H1 (cell line): Measurements from ENCODE around the gene CEP57L1. TPM values are rescaled to one million over a fixed set of nuclear protein-coding genes. Genes with fewer than 3 reads are reported as not detected.

Experiments used
- CTCF ChIA-PET: fragments of 300-600 bp; sonication (Branson Sonifier 250); formaldehyde crosslinking; loops from one replicate; lab custom pipeline; 2021; ENCODE audit not compliant: partially characterized antibody; lab: Charles Lee
- POLR2A ChIA-PET: fragments of 300-600 bp; sonication (Branson Sonifier 250); formaldehyde crosslinking; loops from one replicate; lab custom pipeline; 2021; ENCODE audit warnings: inconsistent platforms; ENCODE audit not compliant: partially characterized antibody; lab: Charles Lee
- DNase-seq, 2 experiments: peaks; one replicate each; pipeline versions ENCODE4 v3.0.0 to v3.0.0-alpha.2; 2010 to 2022; ENCODE audit warnings: low spot score in 2 of 2, low read depth in 1 of 2, mixed read lengths in 1 of 2
- FAIRE-seq: peaks from 2 replicates; lab custom pipeline; 2011; peaks lifted over from hg19 to GRCh38; lab: Jason Lieb, UNC
- H2AFZ ChIP-seq: 2 replicates; pipeline ENCODE4 v1.8.1; 2012; ENCODE audit warnings: low read length, inconsistent platforms
- H2AK5ac ChIP-seq: 2 replicates; pipeline ENCODE4 v1.6.1; 2013; ENCODE audit warnings: low read depth, low read length
- H2BK120ac ChIP-seq: replicated peaks from 2 replicates; pipeline ENCODE3; 2013; ENCODE audit warnings: low read depth, low read length, inconsistent platforms
- H2BK12ac ChIP-seq: 2 replicates; pipeline ENCODE4 v1.6.1; 2013; ENCODE audit warnings: low read depth, low read length
- H2BK15ac ChIP-seq: 2 replicates; pipeline ENCODE4 v1.6.1; 2013; ENCODE audit warnings: low read length
- H2BK20ac ChIP-seq: 2 replicates; pipeline ENCODE4 v1.6.1; 2013; ENCODE audit warnings: low read length
- H2BK5ac ChIP-seq: 2 replicates; pipeline ENCODE4 v1.6.1; 2013; ENCODE audit warnings: low read depth, low read length
- H3K14ac ChIP-seq: 2 replicates; pipeline ENCODE4 v1.6.1; 2013; ENCODE audit warnings: inconsistent platforms; ENCODE audit not compliant: insufficient read length
- H3K18ac ChIP-seq: 2 replicates; pipeline ENCODE4 v1.6.1; 2013; ENCODE audit warnings: low read length; ENCODE audit errors: extremely low read depth
- H3K23ac ChIP-seq: 2 replicates; pipeline ENCODE4 v1.6.1; 2013; ENCODE audit warnings: inconsistent platforms; ENCODE audit not compliant: insufficient read length
- H3K23me2 ChIP-seq: 2 replicates; pipeline ENCODE4 v1.6.1; 2013; ENCODE audit warnings: low read depth, low read length
- H3K27ac ChIP-seq: 2 replicates; pipeline ENCODE4 v1.6.1; 2011; ENCODE audit warnings: low read depth, low read length, inconsistent platforms
- H3K27me3 ChIP-seq, 4 experiments: replicated peaks in 1 of 4; 1 replicate in 1 of 4; 2 replicates in 3 of 4; pipeline versions ENCODE4 v1.6.1 to v1.8.1; 2011 to 2013; ENCODE audit warnings: low read length in 3 of 4, mild to moderate bottlenecking in 3 of 4, inconsistent platforms in 2 of 4, mixed read lengths in 2 of 4, moderate library complexity in 1 of 4; ENCODE audit not compliant: control insufficient read depth in 3 of 4, insufficient read depth in 3 of 4; ENCODE audit errors: extremely low read depth in 1 of 4
- H3K36me3 ChIP-seq, 4 experiments: 2 replicates each; pipeline versions ENCODE4 v1.6.1 to v1.8.1; 2011 to 2013; ENCODE audit warnings: mild to moderate bottlenecking in 4 of 4, low read length in 3 of 4, moderate library complexity in 2 of 4, control low read depth in 1 of 4, inconsistent platforms in 1 of 4; ENCODE audit not compliant: insufficient read depth in 4 of 4, control insufficient read depth in 2 of 4
- H3K4ac ChIP-seq: replicated peaks from 2 replicates; pipeline ENCODE3; 2013; ENCODE audit warnings: low read length, low read depth, mixed read lengths, inconsistent platforms; ENCODE audit not compliant: insufficient read length
- H3K4me1 ChIP-seq, 4 experiments: replicated peaks in 1 of 4; 1 replicate in 1 of 4; 2 replicates in 3 of 4; pipeline versions ENCODE4 v1.6.1 to v1.8.1; 2011 to 2013; ENCODE audit warnings: low read length in 3 of 4, inconsistent platforms in 2 of 4, mixed read lengths in 1 of 4; ENCODE audit not compliant: insufficient read depth in 4 of 4, control insufficient read depth in 3 of 4
- H3K4me2 ChIP-seq, 2 experiments: 2 replicates each; pipeline versions ENCODE4 v1.6.1 to v1.8.1; 2011 to 2013; ENCODE audit warnings: low read depth in 2 of 2, low read length in 2 of 2, control low read depth in 1 of 2, inconsistent platforms in 1 of 2, mild to moderate bottlenecking in 1 of 2; ENCODE audit not compliant: insufficient read depth in 1 of 2
- H3K4me3 ChIP-seq, 4 experiments: fragments of 200-600, 300-600 bp in 1 of 4; sonication (generic), shearing (Covaris generic), sonication (Bioruptor Twin) in 1 of 4; 2 replicates each; pipeline versions ENCODE4 v1.5.1 to v1.8.1; 2011 to 2016; ENCODE audit warnings: low read length in 4 of 4, low read depth in 3 of 4, control low read depth in 2 of 4, inconsistent platforms in 2 of 4, mild to moderate bottlenecking in 2 of 4, mixed read lengths in 1 of 4, moderate library complexity in 1 of 4; ENCODE audit not compliant: insufficient read depth in 2 of 4; ENCODE audit errors: extremely low read depth in 1 of 4
- H3K56ac ChIP-seq: replicated peaks from 2 replicates; pipeline ENCODE3; 2013; ENCODE audit warnings: low read depth, mild to moderate bottlenecking, mixed read lengths, low read length, inconsistent platforms; ENCODE audit not compliant: insufficient read length
- H3K79me1 ChIP-seq: 2 replicates; pipeline ENCODE4 v1.6.1; 2013; ENCODE audit warnings: low read depth, low read length, control low read depth
- H3K79me2 ChIP-seq, 2 experiments: 2 replicates each; pipeline versions ENCODE4 v1.6.1 to v1.8.1; 2012 to 2013; ENCODE audit warnings: low read length in 2 of 2, mild to moderate bottlenecking in 2 of 2, inconsistent platforms in 1 of 2; ENCODE audit not compliant: insufficient read depth in 2 of 2, control insufficient read depth in 1 of 2
- H3K9ac ChIP-seq, 4 experiments: replicated peaks in 1 of 4; 1 replicate in 1 of 4; 2 replicates in 3 of 4; pipeline versions ENCODE4 v1.6.1 to v1.8.1; 2011 to 2013; ENCODE audit warnings: low read depth in 3 of 4, low read length in 3 of 4, control low read depth in 2 of 4, mild to moderate bottlenecking in 2 of 4, moderate library complexity in 2 of 4, inconsistent platforms in 1 of 4; ENCODE audit errors: extremely low read depth in 1 of 4
- H3K9me3 ChIP-seq, 2 experiments: 2 replicates each; pipeline versions ENCODE4 v1.6.1 to v1.8.1; 2012 to 2013; ENCODE audit warnings: mild to moderate bottlenecking in 2 of 2, moderate library complexity in 2 of 2, control low read depth in 1 of 2, inconsistent platforms in 1 of 2, low read depth in 1 of 2, low read length in 1 of 2, mixed read lengths in 1 of 2; ENCODE audit not compliant: insufficient read depth in 2 of 2
- H4K20me1 ChIP-seq, 2 experiments: replicated peaks in 1 of 2; 2 replicates each; pipeline versions ENCODE3 to v1.8.1; 2011 to 2013; ENCODE audit warnings: inconsistent platforms in 2 of 2, low read length in 2 of 2, mild to moderate bottlenecking in 1 of 2; ENCODE audit not compliant: insufficient read depth in 2 of 2, control insufficient read depth in 1 of 2
- H4K5ac ChIP-seq: 2 replicates; pipeline ENCODE4 v1.6.1; 2013; ENCODE audit warnings: low read length, low read depth, mixed read lengths, inconsistent platforms; ENCODE audit not compliant: insufficient read length
- H4K8ac ChIP-seq: 2 replicates; pipeline ENCODE4 v1.8.0; 2013; ENCODE audit warnings: mild to moderate bottlenecking, moderate library complexity, low read length, inconsistent platforms; ENCODE audit not compliant: insufficient read depth; ENCODE audit errors: extremely low read depth
- H4K91ac ChIP-seq: replicated peaks from 2 replicates; pipeline ENCODE3; 2013; ENCODE audit warnings: low read length, mixed read lengths, inconsistent platforms; ENCODE audit not compliant: insufficient read length
- ATF2 ChIP-seq: IDR thresholded peaks from 2 replicates; pipeline ENCODE4 v1.6.1; 2012; ENCODE audit warnings: low read length, inconsistent platforms
- BCL11A ChIP-seq, 2 experiments: IDR thresholded peaks; one replicate each; pipeline ENCODE4 v1.6.1; 2011; ENCODE audit warnings: low read depth in 2 of 2, low read length in 2 of 2, mild to moderate bottlenecking in 2 of 2
- CEBPB ChIP-seq: IDR thresholded peaks from 2 replicates; pipeline ENCODE4 v1.6.1; 2012; ENCODE audit warnings: low read depth, low read length
- GABPA ChIP-seq: IDR thresholded peaks from 2 replicates; pipeline ENCODE4 v1.6.1; 2011; ENCODE audit warnings: mild to moderate bottlenecking, low read length, moderate library complexity, borderline replicate concordance; ENCODE audit not compliant: insufficient read depth
- SP2 ChIP-seq: IDR thresholded peaks from 2 replicates; pipeline ENCODE4 v1.6.1; 2012; ENCODE audit warnings: mild to moderate bottlenecking, low read length, inconsistent platforms
- WGBS, 2 experiments: shearing (Covaris generic) in 1 of 2; methylation state at CpG; one replicate each; pipeline versions ENCODE4 v1.1.6 to v1.1.7; 2013 to 2015; ENCODE audit warnings: low lambda C conversion rate in 2 of 2, mixed read lengths in 2 of 2, inconsistent platforms in 1 of 2, low coverage in 1 of 2, missing lambda C conversion rate in 1 of 2; ENCODE audit not compliant: insufficient replicate concordance in 2 of 2, insufficient coverage in 1 of 2, insufficient read length in 1 of 2; ENCODE audit errors: extremely low coverage in 1 of 2, missing lambda C conversion rate in 1 of 2; 5-methylcytosine and 5-hydroxymethylcytosine counted together
- polyA plus RNA-seq, 7 experiments: library from polyadenylated mRNA; depleted of rRNA in 3 of 7; stranded (reverse) in 5 of 7; unstranded in 2 of 7; fragments of >200 nt in 5 of 7; fragments of 200-250 nt in 2 of 7; gene quantifications; 1 replicate in 5 of 7; 2 replicates in 1 of 7; 4 replicates in 1 of 7; pipeline versions ENCODE4 v1.2.1 to v1.2.3, GENCODE V29; 2011 to 2013; ENCODE audit warnings: missing spikeins in 2 of 7, mixed read lengths in 2 of 7
- total RNA-seq: library from RNA; stranded (reverse); fragmentation: NEBNext Ultra II Directional; extraction: Animal tissue kit (Norgen Biotek cat#: 25700); gene quantifications from 2 replicates; pipeline ENCODE4 v1.2.1, GENCODE V29; 2021
- TF ChIP-seq, protein P1 (sequence below), 3 experiments: IDR thresholded peaks; 1 replicate in 2 of 3; 2 replicates in 1 of 3; pipeline versions ENCODE4 v1.5.1 to v1.6.1; 2011; ENCODE audit warnings: low read length in 3 of 3, mild to moderate bottlenecking in 3 of 3, inconsistent platforms in 2 of 3, low read depth in 1 of 3, moderate library complexity in 1 of 3; ENCODE audit not compliant: insufficient read depth in 1 of 3; ENCODE audit errors: control extremely low read depth in 1 of 3

CEP57L1 gene
- total and polyA plus RNA-seq, 2 of the 8 experiments (the other 6 are each of a cell fraction or from before 2014, with no cell fraction given): 3.6 to 11.5 TPM

GRCh38 chr6:109097661-109098060 is 2.4 kb downstream of the CEP57L1 start:
- Histone ChIP-seq H3K14ac (no peak overlapping the region), H2BK120ac (no peak overlapping the region), H3K56ac (no peak overlapping the region), H2BK15ac (no peak overlapping the region), H3K79me2 (no peaks in the 10 kb centered on the region), H3K23ac (no peak overlapping the region), H3K36me3 (no peaks in the 10 kb centered on the region), H2AFZ (no peak overlapping the region), H3K27me3 (no peaks in the 10 kb centered on the region), H4K91ac (no peak overlapping the region), H3K23me2 (peaks cover 10% of the 10 kb centered on the region), H4K20me1 (peaks cover 0 to 2% of the 10 kb centered on the region in 2 experiments), H3K27ac (no peak overlapping the region), H4K5ac (no peak overlapping the region), H2BK12ac (no peak overlapping the region), H3K4me3 (no peak overlapping the region), H2BK20ac (no peak overlapping the region), H3K18ac (no peak overlapping the region), H3K9me3 (no peaks in the 10 kb centered on the region), H3K79me1 (no peaks in the 10 kb centered on the region), H3K9ac (no peak overlapping the region), H3K4me2 (no peak overlapping the region), H4K8ac (no peak overlapping the region; the same call in 1 of the 2 replicates), H2BK5ac (no peak overlapping the region), H2AK5ac (no peak overlapping the region), H3K4me1 (no peaks in the 10 kb centered on the region), H3K4ac (no peak overlapping the region)
- no peak for TF ChIP-seq ATF2
- no peak for TF ChIP-seq BCL11A (IDR thresholded peaks at IDR 0.05; ENCODE audit: low read depth in 2 of 2, low read length in 2 of 2)
- TF ChIP-seq, protein P1, sequence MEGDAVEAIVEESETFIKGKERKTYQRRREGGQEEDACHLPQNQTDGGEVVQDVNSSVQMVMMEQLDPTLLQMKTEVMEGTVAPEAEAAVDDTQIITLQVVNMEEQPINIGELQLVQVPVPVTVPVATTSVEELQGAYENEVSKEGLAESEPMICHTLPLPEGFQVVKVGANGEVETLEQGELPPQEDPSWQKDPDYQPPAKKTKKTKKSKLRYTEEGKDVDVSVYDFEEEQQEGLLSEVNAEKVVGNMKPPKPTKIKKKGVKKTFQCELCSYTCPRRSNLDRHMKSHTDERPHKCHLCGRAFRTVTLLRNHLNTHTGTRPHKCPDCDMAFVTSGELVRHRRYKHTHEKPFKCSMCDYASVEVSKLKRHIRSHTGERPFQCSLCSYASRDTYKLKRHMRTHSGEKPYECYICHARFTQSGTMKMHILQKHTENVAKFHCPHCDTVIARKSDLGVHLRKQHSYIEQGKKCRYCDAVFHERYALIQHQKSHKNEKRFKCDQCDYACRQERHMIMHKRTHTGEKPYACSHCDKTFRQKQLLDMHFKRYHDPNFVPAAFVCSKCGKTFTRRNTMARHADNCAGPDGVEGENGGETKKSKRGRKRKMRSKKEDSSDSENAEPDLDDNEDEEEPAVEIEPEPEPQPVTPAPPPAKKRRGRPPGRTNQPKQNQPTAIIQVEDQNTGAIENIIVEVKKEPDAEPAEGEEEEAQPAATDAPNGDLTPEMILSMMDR (IDR thresholded peaks at IDR 0.05; ENCODE audit: control extremely low read depth in 1 of 3, insufficient read depth in 1 of 3, low read depth in 1 of 3, low read length in 3 of 3): no peak
- no peak for TF ChIP-seq GABPA
- no peak for TF ChIP-seq SP2
- TF ChIP-seq CEBPB: no peak
- FAIRE-seq: no peak
- DNase-seq: no peak
- CTCF ChIA-PET: no interaction called here
- POLR2A ChIA-PET: no interaction called here
- WGBS, 2 experiments: 100% methylated on average over 1 of the region's 1 CpG; no CpG with 5 or more reads in 1 of the 2 experiments
